BE2C (cell line): Measurements from ENCODE around the gene CPPED1.

Experiments
- DNase-seq: peaks from one replicate; pipeline ENCODE4 v3.0.0-alpha.2; 2020
- H3K27me3 ChIP-seq: fragments of 250-450 bp; sonication (Bioruptor Pico); 2 replicates; pipeline ENCODE4 v1.5.1; 2020; ENCODE audit warnings: mild to moderate bottlenecking
- H3K36me3 ChIP-seq: fragments of 250-450 bp; sonication (Bioruptor Pico); 2 replicates; pipeline ENCODE4 v1.5.1; 2020; ENCODE audit warnings: mild to moderate bottlenecking
- H3K4me1 ChIP-seq: fragments of 250-450 bp; sonication (Bioruptor Pico); 2 replicates; pipeline ENCODE4 v1.5.1; 2020
- H3K4me3 ChIP-seq: 2 replicates; pipeline ENCODE4 v1.5.1; 2011; ENCODE audit warnings: low read depth, low read length
- H3K9me3 ChIP-seq: fragments of 250-450 bp; sonication (Bioruptor Pico); 2 replicates; pipeline ENCODE4 v1.5.1; 2020
- TF ChIP-seq, protein P1 (sequence below): IDR thresholded peaks from 2 replicates; pipeline ENCODE4 v1.5.1; 2012; ENCODE audit warnings: mild to moderate bottlenecking, low read depth, low read length

The CPPED1 gene

DNA sequence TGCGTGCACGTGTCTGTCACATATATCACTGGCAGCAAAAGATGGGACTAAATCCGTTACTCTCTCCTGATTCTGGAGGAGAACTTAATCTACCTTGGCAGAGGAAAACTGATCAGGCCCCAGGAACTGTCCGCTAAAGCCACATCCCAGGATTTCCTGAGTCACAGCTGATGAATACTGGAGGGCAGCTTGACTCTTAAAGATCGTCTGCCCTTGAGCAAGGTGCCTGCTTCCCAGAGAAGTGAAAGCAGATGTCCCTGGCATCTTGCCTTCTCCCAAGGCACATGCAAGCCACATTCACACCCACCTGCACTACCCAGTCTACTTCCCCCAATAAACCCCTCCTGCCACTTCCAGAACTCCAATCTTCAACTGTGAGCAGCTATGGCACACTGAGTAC, 99.8 kb downstream of the CPPED1 start:
- Histone ChIP-seq H3K4me1 (no peaks in the 10 kb centered on the region), H3K9me3 (no peaks in the 10 kb centered on the region), H3K36me3 (no peaks in the 10 kb centered on the region), H3K27me3 (no peaks in the 10 kb centered on the region), H3K4me3 (no peak overlapping the region)
- DNase-seq, result no peak
- TF ChIP-seq, protein P1, sequence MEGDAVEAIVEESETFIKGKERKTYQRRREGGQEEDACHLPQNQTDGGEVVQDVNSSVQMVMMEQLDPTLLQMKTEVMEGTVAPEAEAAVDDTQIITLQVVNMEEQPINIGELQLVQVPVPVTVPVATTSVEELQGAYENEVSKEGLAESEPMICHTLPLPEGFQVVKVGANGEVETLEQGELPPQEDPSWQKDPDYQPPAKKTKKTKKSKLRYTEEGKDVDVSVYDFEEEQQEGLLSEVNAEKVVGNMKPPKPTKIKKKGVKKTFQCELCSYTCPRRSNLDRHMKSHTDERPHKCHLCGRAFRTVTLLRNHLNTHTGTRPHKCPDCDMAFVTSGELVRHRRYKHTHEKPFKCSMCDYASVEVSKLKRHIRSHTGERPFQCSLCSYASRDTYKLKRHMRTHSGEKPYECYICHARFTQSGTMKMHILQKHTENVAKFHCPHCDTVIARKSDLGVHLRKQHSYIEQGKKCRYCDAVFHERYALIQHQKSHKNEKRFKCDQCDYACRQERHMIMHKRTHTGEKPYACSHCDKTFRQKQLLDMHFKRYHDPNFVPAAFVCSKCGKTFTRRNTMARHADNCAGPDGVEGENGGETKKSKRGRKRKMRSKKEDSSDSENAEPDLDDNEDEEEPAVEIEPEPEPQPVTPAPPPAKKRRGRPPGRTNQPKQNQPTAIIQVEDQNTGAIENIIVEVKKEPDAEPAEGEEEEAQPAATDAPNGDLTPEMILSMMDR, result no peak

DNA sequence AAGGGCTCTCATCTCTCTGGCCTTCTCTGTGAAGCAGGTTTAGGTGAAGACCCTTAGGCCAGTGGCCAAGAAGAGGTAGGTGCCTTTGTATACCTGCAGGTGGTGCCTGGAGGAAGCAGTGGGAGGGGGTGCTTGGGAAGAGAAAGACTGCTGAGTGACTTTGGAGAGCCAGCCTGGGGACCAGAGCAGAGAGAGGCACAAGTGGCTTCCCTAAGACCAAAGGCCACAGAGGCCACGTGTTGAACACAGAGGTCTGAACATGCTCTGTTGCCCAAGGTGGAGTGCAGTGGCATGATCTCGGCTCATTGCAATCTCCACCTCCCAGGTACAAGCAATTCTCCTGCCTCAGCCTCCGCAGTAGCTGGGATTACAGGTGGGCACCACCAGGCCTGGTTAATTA, 103.5 kb downstream of the CPPED1 start:
- H3K27me3 ChIP-seq, result no peaks in the 10 kb centered on the region
- H3K36me3 ChIP-seq, result no peaks in the 10 kb centered on the region
- no peak overlapping the region for H3K4me3 ChIP-seq
- no peak for DNase-seq
- no peaks in the 10 kb centered on the region for H3K9me3 ChIP-seq
- TF ChIP-seq, protein P1, result no peak
- H3K4me1 ChIP-seq, result no peaks in the 10 kb centered on the region

DNA sequence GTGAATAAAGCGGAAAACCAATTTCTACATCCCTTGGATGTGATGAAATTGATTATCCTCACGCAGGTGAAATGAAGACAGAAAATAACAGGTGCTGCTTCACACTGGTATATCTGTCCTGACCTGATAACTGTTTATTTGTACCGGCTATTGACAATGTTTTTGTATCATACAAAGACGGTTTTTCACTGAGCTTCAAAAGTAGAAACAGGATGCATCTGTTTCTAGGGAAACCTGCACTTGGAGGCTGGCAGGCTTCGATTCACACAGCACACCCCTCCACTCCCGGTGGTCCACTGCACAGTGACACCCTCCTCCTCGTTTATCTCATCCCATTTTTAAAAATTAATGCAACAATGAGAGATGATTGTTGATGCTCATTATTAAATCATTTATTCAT, 104.5 kb downstream of the CPPED1 start:
- TF ChIP-seq, protein P1, result no peak
- Histone ChIP-seq H3K9me3 (no peaks in the 10 kb centered on the region), H3K4me1 (no peaks in the 10 kb centered on the region), H3K27me3 (no peaks in the 10 kb centered on the region), H3K36me3 (no peaks in the 10 kb centered on the region), H3K4me3 (no peak overlapping the region)
- no peak for DNase-seq

DNA sequence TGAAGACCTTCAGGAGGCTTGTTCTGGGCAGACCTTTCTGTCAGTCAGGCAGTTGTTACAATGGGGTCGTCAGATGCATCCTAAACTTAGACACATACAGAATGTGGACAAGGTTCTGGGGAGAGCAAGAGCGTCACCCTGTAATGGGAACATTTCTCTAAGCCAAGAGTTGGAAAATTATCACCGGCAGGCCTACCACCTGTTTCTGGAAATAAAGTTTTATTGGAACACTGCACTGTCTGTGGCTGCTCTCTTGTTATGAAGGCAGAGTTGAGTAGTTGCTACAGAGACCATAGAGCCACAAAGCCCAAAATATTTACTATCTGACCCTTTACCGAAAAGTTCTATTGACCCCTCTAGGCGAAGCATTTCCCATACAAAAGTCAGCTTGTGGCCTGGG, 106.2 kb downstream of the CPPED1 start:
- no peaks in the 10 kb centered on the region for H3K27me3 ChIP-seq
- no peaks in the 10 kb centered on the region for H3K36me3 ChIP-seq
- H3K9me3 ChIP-seq, result no peaks in the 10 kb centered on the region
- no peaks in the 10 kb centered on the region for H3K4me1 ChIP-seq
- no peak for DNase-seq
- no peak overlapping the region for H3K4me3 ChIP-seq
- TF ChIP-seq, protein P1, result no peak

DNA sequence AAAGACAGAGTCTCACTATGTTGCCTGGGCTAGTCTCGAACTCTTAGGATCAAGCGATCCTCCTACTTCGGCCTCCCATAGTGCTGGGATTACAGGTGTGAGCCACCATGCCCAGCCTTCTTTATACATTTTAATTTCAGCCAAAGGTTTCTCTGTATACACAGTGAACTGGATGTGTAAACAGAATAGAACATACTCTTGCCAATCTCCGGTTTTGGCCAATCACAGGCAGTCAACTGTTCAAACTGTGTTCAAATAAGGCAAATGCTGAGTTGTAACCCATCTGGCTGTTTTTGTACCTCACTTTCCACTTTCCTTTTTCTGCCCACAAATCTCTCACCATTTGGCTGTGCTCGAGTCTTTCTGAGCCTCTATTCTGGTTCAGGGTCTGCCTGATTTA, 108.2 kb downstream of the CPPED1 start:
- Histone ChIP-seq H3K9me3 (no peaks in the 10 kb centered on the region), H3K4me1 (no peaks in the 10 kb centered on the region), H3K4me3 (no peak overlapping the region), H3K36me3 (no peaks in the 10 kb centered on the region), H3K27me3 (no peaks in the 10 kb centered on the region)
- no peak for DNase-seq
- TF ChIP-seq, protein P1, result no peak

DNA sequence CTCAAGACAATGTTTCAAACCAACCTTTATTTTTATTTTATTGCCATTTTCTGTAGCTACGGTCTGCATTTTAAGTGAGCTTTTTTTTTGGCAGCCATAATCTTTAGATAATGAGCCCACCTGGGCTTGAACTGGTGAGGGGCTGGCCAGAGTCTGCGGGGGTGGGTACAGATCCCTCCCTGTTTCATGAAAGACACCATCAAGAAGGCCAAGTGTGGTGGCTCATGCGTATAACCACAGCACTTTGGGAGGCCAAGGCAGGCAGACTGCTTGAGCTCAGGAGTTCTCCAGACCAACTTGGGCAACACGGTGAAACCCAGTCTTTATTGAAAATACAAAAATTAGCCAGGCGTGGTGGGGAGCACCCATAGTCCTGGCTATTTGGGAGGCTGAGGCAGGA, 113.7 kb downstream of the CPPED1 start:
- Histone ChIP-seq H3K9me3 (no peaks in the 10 kb centered on the region), H3K36me3 (no peaks in the 10 kb centered on the region), H3K4me1 (no peaks in the 10 kb centered on the region), H3K27me3 (no peaks in the 10 kb centered on the region), H3K4me3 (no peak overlapping the region)
- TF ChIP-seq, protein P1, result no peak
- no peak for DNase-seq
